DOHH2 (cell line): ENCODE measurements around the gene VPS4A.

Source experiments
- EZH2phosphoT487 ChIP-seq: fragments of 200-600 bp; sonication (generic); IDR thresholded peaks from 2 replicates; pipeline ENCODE4 v1.6.1; 2017; ENCODE audit warnings: borderline replicate concordance, mild to moderate bottlenecking, antibody characterized with exemption, low read length, moderate library complexity, mixed read lengths
- TF ChIP-seq, protein P1 (sequence below): fragments of 200-600 bp; sonication (generic); IDR thresholded peaks from one replicate; pipeline ENCODE4 v1.5.1; 2014; ENCODE audit warnings: antibody characterized with exemption, mild to moderate bottlenecking, low read depth, low read length; ENCODE audit not compliant: poor library complexity, severe bottlenecking

- TF ChIP-seq, protein P1, sequence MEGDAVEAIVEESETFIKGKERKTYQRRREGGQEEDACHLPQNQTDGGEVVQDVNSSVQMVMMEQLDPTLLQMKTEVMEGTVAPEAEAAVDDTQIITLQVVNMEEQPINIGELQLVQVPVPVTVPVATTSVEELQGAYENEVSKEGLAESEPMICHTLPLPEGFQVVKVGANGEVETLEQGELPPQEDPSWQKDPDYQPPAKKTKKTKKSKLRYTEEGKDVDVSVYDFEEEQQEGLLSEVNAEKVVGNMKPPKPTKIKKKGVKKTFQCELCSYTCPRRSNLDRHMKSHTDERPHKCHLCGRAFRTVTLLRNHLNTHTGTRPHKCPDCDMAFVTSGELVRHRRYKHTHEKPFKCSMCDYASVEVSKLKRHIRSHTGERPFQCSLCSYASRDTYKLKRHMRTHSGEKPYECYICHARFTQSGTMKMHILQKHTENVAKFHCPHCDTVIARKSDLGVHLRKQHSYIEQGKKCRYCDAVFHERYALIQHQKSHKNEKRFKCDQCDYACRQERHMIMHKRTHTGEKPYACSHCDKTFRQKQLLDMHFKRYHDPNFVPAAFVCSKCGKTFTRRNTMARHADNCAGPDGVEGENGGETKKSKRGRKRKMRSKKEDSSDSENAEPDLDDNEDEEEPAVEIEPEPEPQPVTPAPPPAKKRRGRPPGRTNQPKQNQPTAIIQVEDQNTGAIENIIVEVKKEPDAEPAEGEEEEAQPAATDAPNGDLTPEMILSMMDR: no peak
- TF ChIP-seq EZH2phosphoT487: no peak
Observed at GRCh38 chr16:69270395-69270794, 40.8 kb upstream of the VPS4A start.
